GM23338 (cell line): ENCODE measurements around the gene TUBAL3. TPM values are rescaled to one million over a fixed set of nuclear protein-coding genes. Genes with fewer than 3 reads are reported as not detected.

Experiments used
- ATAC-seq: fragments of 200-7000 bp; cut with Tn5 transposase; 3 replicates; pipeline ENCODE4 v1.9.1; 2020
- DNase-seq: peaks from one replicate; pipeline ENCODE4 v3.0.0-alpha.2; 2015; ENCODE audit warnings: low spot score
- H2AFZ ChIP-seq: fragments of 200-600 bp; sonication (generic); 2 replicates; pipeline ENCODE4 v1.8.0; 2016; ENCODE audit warnings: antibody characterized with exemption, mild to moderate bottlenecking, moderate library complexity
- H3F3A ChIP-seq: fragments of 200-600 bp; sonication (generic); replicated peaks from 2 replicates; pipeline ENCODE4 v1.8.0; 2017; ENCODE audit warnings: antibody characterized with exemption, mixed run types, low read depth
- H3K27ac ChIP-seq: fragments of 200-600 bp; sonication (generic); 2 replicates; pipeline ENCODE4 v1.6.1; 2016; ENCODE audit warnings: low read depth
- H3K27me3 ChIP-seq: fragments of 200-600 bp; sonication (generic); 2 replicates; pipeline ENCODE4 v1.8.0; 2016; ENCODE audit warnings: mild to moderate bottlenecking, mixed run types, moderate library complexity; ENCODE audit not compliant: insufficient read depth
- H3K36me3 ChIP-seq: fragments of 200-600 bp; sonication (generic); 2 replicates; pipeline ENCODE4 v1.8.0; 2016; ENCODE audit warnings: mild to moderate bottlenecking; ENCODE audit not compliant: insufficient read depth
- H3K4me1 ChIP-seq: fragments of 200-600 bp; sonication (generic); 2 replicates; pipeline ENCODE4 v1.8.0; 2016; ENCODE audit warnings: mild to moderate bottlenecking, moderate library complexity; ENCODE audit not compliant: insufficient read depth
- H3K4me2 ChIP-seq: fragments of 200-600 bp; sonication (generic); 2 replicates; pipeline ENCODE4 v1.7.1; 2017; ENCODE audit warnings: mixed run types
- H3K4me3 ChIP-seq: fragments of 200-600 bp; sonication (generic); 2 replicates; pipeline ENCODE4 v1.6.1; 2016; ENCODE audit warnings: mixed run types
- H3K79me2 ChIP-seq: fragments of 200-600 bp; sonication (generic); replicated peaks from 2 replicates; pipeline ENCODE4 v1.8.0; 2017; ENCODE audit warnings: mild to moderate bottlenecking; ENCODE audit not compliant: insufficient read depth
- H3K9me2 ChIP-seq: fragments of 200-600 bp; sonication (generic); 2 replicates; pipeline ENCODE4 v1.8.0; 2017; ENCODE audit not compliant: insufficient read depth
- H4K20me1 ChIP-seq: fragments of 200-600 bp; sonication (generic); replicated peaks from 2 replicates; pipeline ENCODE4 v1.8.0; 2017; ENCODE audit warnings: mild to moderate bottlenecking; ENCODE audit not compliant: insufficient read depth
- H3K27ac Mint-ChIP-seq: 2 replicates; pipeline ENCODE4 v1.8.0; 2020; ENCODE audit warnings: inconsistent platforms, mild to moderate bottlenecking, moderate library complexity, mixed read lengths
- H3K27me3 Mint-ChIP-seq: 3 replicates; pipeline ENCODE4 v1.8.0; 2022; ENCODE audit warnings: low read depth, mild to moderate bottlenecking, moderate library complexity, mixed read lengths, inconsistent platforms; ENCODE audit not compliant: insufficient read depth, poor library complexity
- H3K36me3 Mint-ChIP-seq: 3 replicates; pipeline ENCODE4 v1.8.0; 2021; ENCODE audit warnings: low read depth, mild to moderate bottlenecking, inconsistent platforms, moderate library complexity, mixed read lengths
- H3K4me1 Mint-ChIP-seq: 3 replicates; pipeline ENCODE4 v1.8.0; 2020; ENCODE audit warnings: mild to moderate bottlenecking, inconsistent platforms, mixed read lengths
- H3K4me3 Mint-ChIP-seq: 3 replicates; pipeline ENCODE4 v1.8.0; 2021; ENCODE audit warnings: moderate library complexity, mild to moderate bottlenecking, inconsistent platforms, mixed read lengths
- H3K9me3 Mint-ChIP-seq: 3 replicates; pipeline ENCODE4 v1.8.0; 2020; ENCODE audit warnings: moderate library complexity, mild to moderate bottlenecking, inconsistent platforms, mixed read lengths
- CREB1 ChIP-seq: fragments of 250-450 bp; sonication (Bioruptor Pico); IDR thresholded peaks from 2 replicates; pipeline ENCODE4 v1.5.0; 2020; ENCODE audit warnings: low read depth, mild to moderate bottlenecking, moderate library complexity
- ETS1 ChIP-seq: IDR thresholded peaks from 2 replicates; pipeline ENCODE4 v1.6.1; 2016; ENCODE audit warnings: antibody characterized with exemption
- EZH2phosphoT487 ChIP-seq: fragments of 200-600 bp; sonication (generic); IDR thresholded peaks from one replicate; pipeline ENCODE4 v1.8.1; 2018; ENCODE audit warnings: antibody characterized with exemption; ENCODE audit not compliant: unreplicated experiment
- NANOG ChIP-seq: IDR thresholded peaks from 2 replicates; pipeline ENCODE4 v1.6.1; 2016; ENCODE audit warnings: antibody characterized with exemption, borderline replicate concordance
- POLR2AphosphoS5 ChIP-seq: IDR thresholded peaks from 2 replicates; pipeline ENCODE4 v1.6.1; 2016; ENCODE audit warnings: antibody characterized with exemption, low read depth
- REST ChIP-seq: IDR thresholded peaks from one replicate; pipeline ENCODE4 v1.6.1; 2018; ENCODE audit warnings: antibody characterized with exemption; ENCODE audit not compliant: unreplicated experiment
- STAT1 ChIP-seq: IDR thresholded peaks from one replicate; pipeline ENCODE4 v1.6.1; 2016; ENCODE audit warnings: antibody characterized with exemption; ENCODE audit not compliant: unreplicated experiment
- ZNF331 ChIP-seq: fragments of 250-450 bp; sonication (Bioruptor Pico); IDR thresholded peaks from 2 replicates; pipeline ENCODE4 v1.5.0; 2020; ENCODE audit warnings: low read depth, mild to moderate bottlenecking, moderate library complexity
- polyA plus RNA-seq: library from polyadenylated mRNA; unstranded; fragments of >200 nt; fragmentation: Nextera tagmentation; extraction: Ambion mirVana; gene quantifications from 2 replicates; pipeline ENCODE4 v1.2.1, GENCODE V29; 2016
- total RNA-seq: library from RNA; depleted of rRNA; stranded (reverse); fragments of >200 nt; shearing (Covaris generic); gene quantifications from 2 replicates; pipeline ENCODE4 v1.2.3, GENCODE V29; 2014
- TF ChIP-seq, protein P1 (sequence below): fragments of 250-450 bp; sonication (Bioruptor Pico); IDR thresholded peaks from 2 replicates; pipeline ENCODE4 v1.5.0; 2020; ENCODE audit warnings: mild to moderate bottlenecking, moderate library complexity
- TF ChIP-seq, protein P2 (sequence below), 2 experiments: fragments of 200-600 bp in 1 of 2; sonication (generic) in 1 of 2; conservative IDR thresholded peaks; 2 replicates each; pipeline versions ENCODE4 v1.5.1 to v1.6.1; 2016 to 2017; ENCODE audit warnings: antibody characterized with exemption in 2 of 2, low read depth in 2 of 2, mild to moderate bottlenecking in 2 of 2, moderate library complexity in 1 of 2

TUBAL3 gene
- total and polyA plus RNA-seq, 2 experiments from 2014 or later = not detected

DNA sequence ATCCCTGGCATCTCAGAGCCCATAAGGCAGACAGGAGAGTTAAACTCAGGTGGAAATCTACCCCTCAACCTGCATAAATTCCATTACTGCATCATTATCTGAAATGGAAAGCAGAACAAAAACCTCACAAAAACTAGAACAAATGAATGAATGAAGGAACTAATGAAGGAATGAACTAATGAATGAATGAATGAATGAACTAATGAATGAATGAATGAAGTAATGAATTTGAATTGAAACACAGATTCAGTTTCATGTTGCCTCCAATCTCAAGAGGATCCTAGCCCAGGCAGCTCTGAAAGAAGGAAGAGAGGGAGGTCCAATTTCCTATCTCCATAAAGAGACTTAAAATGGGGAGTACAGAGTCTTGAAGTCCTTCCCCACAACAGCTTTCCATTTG, 41.8 kb downstream of the TUBAL3 start (continued):
- TF ChIP-seq, protein P1, sequence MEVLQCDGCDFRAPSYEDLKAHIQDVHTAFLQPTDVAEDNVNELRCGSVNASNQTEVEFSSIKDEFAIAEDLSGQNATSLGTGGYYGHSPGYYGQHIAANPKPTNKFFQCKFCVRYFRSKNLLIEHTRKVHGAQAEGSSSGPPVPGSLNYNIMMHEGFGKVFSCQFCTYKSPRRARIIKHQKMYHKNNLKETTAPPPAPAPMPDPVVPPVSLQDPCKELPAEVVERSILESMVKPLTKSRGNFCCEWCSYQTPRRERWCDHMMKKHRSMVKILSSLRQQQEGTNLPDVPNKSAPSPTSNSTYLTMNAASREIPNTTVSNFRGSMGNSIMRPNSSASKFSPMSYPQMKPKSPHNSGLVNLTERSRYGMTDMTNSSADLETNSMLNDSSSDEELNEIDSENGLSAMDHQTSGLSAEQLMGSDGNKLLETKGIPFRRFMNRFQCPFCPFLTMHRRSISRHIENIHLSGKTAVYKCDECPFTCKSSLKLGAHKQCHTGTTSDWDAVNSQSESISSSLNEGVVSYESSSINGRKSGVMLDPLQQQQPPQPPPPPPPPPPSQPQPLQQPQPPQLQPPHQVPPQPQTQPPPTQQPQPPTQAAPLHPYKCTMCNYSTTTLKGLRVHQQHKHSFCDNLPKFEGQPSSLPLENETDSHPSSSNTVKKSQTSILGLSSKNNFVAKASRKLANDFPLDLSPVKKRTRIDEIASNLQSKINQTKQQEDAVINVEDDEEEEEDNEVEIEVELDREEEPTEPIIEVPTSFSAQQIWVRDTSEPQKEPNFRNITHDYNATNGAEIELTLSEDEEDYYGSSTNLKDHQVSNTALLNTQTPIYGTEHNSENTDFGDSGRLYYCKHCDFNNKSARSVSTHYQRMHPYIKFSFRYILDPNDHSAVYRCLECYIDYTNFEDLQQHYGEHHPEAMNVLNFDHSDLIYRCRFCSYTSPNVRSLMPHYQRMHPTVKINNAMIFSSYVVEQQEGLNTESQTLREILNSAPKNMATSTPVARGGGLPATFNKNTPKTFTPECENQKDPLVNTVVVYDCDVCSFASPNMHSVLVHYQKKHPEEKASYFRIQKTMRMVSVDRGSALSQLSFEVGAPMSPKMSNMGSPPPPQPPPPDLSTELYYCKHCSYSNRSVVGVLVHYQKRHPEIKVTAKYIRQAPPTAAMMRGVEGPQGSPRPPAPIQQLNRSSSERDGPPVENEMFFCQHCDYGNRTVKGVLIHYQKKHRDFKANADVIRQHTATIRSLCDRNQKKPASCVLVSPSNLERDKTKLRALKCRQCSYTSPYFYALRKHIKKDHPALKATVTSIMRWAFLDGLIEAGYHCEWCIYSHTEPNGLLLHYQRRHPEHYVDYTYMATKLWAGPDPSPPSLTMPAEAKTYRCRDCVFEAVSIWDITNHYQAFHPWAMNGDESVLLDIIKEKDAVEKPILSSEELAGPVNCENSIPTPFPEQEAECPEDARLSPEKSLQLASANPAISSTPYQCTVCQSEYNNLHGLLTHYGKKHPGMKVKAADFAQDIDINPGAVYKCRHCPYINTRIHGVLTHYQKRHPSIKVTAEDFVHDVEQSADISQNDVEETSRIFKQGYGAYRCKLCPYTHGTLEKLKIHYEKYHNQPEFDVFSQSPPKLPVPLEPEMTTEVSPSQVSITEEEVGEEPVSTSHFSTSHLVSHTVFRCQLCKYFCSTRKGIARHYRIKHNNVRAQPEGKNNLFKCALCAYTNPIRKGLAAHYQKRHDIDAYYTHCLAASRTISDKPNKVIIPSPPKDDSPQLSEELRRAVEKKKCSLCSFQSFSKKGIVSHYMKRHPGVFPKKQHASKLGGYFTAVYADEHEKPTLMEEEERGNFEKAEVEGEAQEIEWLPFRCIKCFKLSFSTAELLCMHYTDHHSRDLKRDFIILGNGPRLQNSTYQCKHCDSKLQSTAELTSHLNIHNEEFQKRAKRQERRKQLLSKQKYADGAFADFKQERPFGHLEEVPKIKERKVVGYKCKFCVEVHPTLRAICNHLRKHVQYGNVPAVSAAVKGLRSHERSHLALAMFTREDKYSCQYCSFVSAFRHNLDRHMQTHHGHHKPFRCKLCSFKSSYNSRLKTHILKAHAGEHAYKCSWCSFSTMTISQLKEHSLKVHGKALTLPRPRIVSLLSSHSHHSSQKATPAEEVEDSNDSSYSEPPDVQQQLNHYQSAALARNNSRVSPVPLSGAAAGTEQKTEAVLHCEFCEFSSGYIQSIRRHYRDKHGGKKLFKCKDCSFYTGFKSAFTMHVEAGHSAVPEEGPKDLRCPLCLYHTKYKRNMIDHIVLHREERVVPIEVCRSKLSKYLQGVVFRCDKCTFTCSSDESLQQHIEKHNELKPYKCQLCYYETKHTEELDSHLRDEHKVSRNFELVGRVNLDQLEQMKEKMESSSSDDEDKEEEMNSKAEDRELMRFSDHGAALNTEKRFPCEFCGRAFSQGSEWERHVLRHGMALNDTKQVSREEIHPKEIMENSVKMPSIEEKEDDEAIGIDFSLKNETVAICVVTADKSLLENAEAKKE (CRISPR knock-in tag) = no peak
- TF ChIP-seq EZH2phosphoT487 = no peak

GRCh38 chr10:5361966-5362365, 42.7 kb downstream of the TUBAL3 start:
- H3K27me3 Mint-ChIP-seq = peaks cover 9% of the 10 kb centered on the region
- no peaks in the 10 kb centered on the region for H3F3A ChIP-seq
- H3K4me1 Mint-ChIP-seq = no peaks in the 10 kb centered on the region
- H3K4me2 ChIP-seq = no peak overlapping the region
- no peak for ATAC-seq
- H3K36me3 Mint-ChIP-seq = no peaks in the 10 kb centered on the region
- no peaks in the 10 kb centered on the region for H3K4me1 ChIP-seq
- H3K9me2 ChIP-seq = peaks cover 6% of the 10 kb centered on the region; the same call in 1 of the 2 replicates
- no peak overlapping the region for H3K4me3 Mint-ChIP-seq
- no peaks in the 10 kb centered on the region for H4K20me1 ChIP-seq
- H3K79me2 ChIP-seq = no peaks in the 10 kb centered on the region
- no peak overlapping the region for H3K27ac Mint-ChIP-seq
- H3K4me3 ChIP-seq = no peak overlapping the region
- H3K36me3 ChIP-seq = no peaks in the 10 kb centered on the region
- H3K9me3 Mint-ChIP-seq = no peaks in the 10 kb centered on the region
- H2AFZ ChIP-seq = no peak overlapping the region
- H3K27me3 ChIP-seq = no peaks in the 10 kb centered on the region
- no peak overlapping the region for H3K27ac ChIP-seq
- DNase-seq = no peak
- TF ChIP-seq NANOG (no peak), POLR2AphosphoS5 (no peak), ZNF331 (CRISPR knock-in tag) (no peak), CREB1 (no peak), ETS1 (no peak), STAT1 (no peak), REST (no peak)
- TF ChIP-seq, protein P2, sequence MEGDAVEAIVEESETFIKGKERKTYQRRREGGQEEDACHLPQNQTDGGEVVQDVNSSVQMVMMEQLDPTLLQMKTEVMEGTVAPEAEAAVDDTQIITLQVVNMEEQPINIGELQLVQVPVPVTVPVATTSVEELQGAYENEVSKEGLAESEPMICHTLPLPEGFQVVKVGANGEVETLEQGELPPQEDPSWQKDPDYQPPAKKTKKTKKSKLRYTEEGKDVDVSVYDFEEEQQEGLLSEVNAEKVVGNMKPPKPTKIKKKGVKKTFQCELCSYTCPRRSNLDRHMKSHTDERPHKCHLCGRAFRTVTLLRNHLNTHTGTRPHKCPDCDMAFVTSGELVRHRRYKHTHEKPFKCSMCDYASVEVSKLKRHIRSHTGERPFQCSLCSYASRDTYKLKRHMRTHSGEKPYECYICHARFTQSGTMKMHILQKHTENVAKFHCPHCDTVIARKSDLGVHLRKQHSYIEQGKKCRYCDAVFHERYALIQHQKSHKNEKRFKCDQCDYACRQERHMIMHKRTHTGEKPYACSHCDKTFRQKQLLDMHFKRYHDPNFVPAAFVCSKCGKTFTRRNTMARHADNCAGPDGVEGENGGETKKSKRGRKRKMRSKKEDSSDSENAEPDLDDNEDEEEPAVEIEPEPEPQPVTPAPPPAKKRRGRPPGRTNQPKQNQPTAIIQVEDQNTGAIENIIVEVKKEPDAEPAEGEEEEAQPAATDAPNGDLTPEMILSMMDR (conservative IDR thresholded peaks at IDR 0.05; ENCODE audit: low read depth in 2 of 2) = no peak
